ENCODE results near the gene SYCN.

Gene SYCN

DNA sequence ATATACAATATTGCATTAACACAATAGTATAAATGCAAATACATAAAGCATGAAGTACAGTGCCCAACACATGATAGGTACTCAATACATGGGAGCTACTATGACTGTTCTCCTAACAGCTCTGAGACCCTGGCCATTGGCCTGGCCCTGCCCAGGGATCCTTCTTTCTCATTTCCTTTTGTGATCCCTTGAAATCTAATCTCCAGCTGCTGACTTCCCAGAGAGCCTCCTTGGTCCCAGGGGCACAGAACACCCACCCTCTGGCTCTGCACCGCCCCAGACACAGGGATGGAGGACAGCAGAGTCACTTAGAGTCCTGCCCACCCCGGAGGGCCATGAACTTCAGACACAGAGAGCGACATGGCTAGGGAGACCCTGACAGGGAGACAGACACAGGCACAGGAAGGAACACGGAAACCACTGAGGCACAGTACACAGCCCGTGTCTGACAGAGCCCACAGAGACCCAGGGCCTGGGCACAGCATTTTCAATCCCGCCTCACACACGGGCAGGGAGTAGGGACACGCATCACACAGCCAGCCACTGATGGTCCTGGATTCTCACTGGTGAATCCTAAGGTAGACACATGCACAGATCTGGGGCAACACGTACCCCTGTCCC, 4.2 kb upstream of the SYCN start:
- Histone ChIP-seq H3K4me3 (ENCODE audit: low read depth in 1 of 5, low read length in 5 of 5) (no peak overlapping the region), H3K4me1 (ENCODE audit: control insufficient read depth in 5 of 5, insufficient read depth in 5 of 5, low read length in 5 of 5) (no peaks in the 10 kb centered on the region), H3K36me3 (ENCODE audit: control insufficient read depth in 5 of 5, insufficient read depth in 5 of 5, low read length in 5 of 5) (no peaks in the 10 kb centered on the region), H3K27me3 (ENCODE audit: control insufficient read depth in 5 of 5, insufficient read depth in 4 of 5, low read length in 5 of 5) (peaks cover 5 to 20% (median 17%) of the 10 kb centered on the region in 5 donors), H3K9me3 (ENCODE audit: control insufficient read depth in 5 of 5, low read length in 5 of 5) (no peaks in the 10 kb centered on the region), H3K9ac (ENCODE audit: low read length in 5 of 5) (no peak overlapping the region), H3K27ac (ENCODE audit: low read depth, low read length) (no peak overlapping the region)

DNA sequence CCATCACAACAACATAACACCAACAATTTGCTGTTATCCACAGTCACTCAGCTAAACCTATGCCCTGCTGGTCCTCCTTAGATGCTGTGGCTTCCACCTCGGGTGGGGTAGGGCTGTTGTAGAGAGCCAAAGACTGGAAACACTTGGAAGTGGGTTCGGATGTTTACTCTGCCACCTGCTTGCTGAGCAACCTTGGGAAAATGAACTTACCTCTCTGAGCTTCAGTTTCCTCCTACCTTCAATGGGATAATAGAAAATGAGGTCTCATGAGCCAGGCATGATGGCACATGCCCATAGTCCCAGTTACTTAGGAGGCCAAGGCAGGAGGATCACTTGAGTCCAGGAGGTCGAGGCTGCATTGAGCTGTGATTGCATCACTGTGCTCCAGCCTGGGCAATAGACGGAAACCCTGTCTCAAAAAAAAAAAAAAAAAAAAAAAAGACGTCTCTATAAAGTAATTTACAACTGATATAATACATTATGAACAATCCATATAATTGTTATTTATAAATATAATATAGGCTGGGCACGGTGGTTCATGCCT, 3.3 kb upstream of the SYCN start:
- H3K27ac ChIP-seq (ENCODE audit: low read depth, low read length), result no peak overlapping the region
- H3K4me3 ChIP-seq (ENCODE audit: low read depth in 1 of 5, low read length in 5 of 5), result no peak overlapping the region
- peaks cover 5 to 30% (median 26%) of the 10 kb centered on the region in 5 donors for H3K27me3 ChIP-seq (ENCODE audit: control insufficient read depth in 5 of 5, insufficient read depth in 4 of 5, low read length in 5 of 5)
- H3K9me3 ChIP-seq (ENCODE audit: control insufficient read depth in 5 of 5, low read length in 5 of 5), result no peaks in the 10 kb centered on the region
- no peak overlapping the region for H3K9ac ChIP-seq (ENCODE audit: low read length in 5 of 5)
- no peaks in the 10 kb centered on the region for H3K36me3 ChIP-seq (ENCODE audit: control insufficient read depth in 5 of 5, insufficient read depth in 5 of 5, low read length in 5 of 5)
- no peaks in the 10 kb centered on the region for H3K4me1 ChIP-seq (ENCODE audit: control insufficient read depth in 5 of 5, insufficient read depth in 5 of 5, low read length in 5 of 5)

DNA sequence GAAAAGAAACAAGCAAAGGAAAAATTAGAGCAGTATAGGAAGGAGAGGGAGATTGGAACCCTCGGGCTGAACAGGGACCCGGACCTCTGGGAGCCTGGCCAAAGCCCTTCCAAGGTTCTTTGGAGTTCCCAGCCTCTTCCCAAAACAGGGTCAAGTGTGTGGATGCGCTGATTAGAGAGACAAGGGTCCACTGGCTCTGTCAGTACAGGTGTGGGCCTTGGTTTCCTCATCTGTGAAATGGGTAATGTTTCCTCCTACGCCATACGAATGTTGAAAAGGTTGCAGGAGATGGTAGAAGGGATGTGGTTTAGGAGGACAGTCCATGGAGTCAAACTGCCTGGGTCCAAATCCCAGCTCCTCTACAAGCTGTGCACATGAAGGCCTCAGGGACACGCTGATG, 2.1 kb upstream of the SYCN start:
- Histone ChIP-seq H3K9me3 (ENCODE audit: control insufficient read depth in 5 of 5, low read length in 5 of 5) (no peaks in the 10 kb centered on the region), H3K27me3 (ENCODE audit: control insufficient read depth in 5 of 5, insufficient read depth in 4 of 5, low read length in 5 of 5) (peaks cover 5 to 38% (median 31%) of the 10 kb centered on the region in 5 donors), H3K4me3 (ENCODE audit: low read depth in 1 of 5, low read length in 5 of 5) (no peak overlapping the region), H3K27ac (ENCODE audit: low read depth, low read length) (no peak overlapping the region), H3K36me3 (ENCODE audit: control insufficient read depth in 5 of 5, insufficient read depth in 5 of 5, low read length in 5 of 5) (no peaks in the 10 kb centered on the region), H3K4me1 (ENCODE audit: control insufficient read depth in 5 of 5, insufficient read depth in 5 of 5, low read length in 5 of 5) (no peaks in the 10 kb centered on the region), H3K9ac (ENCODE audit: low read length in 5 of 5) (no peak overlapping the region)

DNA sequence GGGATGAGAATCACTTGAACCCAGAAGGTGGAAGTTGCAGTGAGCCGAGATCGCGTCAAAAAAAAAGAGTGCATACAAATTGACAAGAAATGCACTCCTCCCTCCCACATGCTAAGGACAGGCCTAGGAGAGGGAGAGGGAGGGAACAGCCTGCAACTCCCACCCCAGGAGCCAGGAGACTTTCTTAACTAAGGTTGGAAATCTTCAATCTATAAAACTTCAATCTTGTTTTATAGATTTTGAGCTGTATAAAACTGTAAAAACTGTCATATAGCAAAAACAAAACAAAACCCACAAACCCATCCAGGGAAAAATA, 1.3 kb upstream of the SYCN start:
- peaks cover 12 to 46% (median 38%) of the 10 kb centered on the region in 5 donors for H3K27me3 ChIP-seq (ENCODE audit: control insufficient read depth in 5 of 5, insufficient read depth in 4 of 5, low read length in 5 of 5)
- no peaks in the 10 kb centered on the region for H3K36me3 ChIP-seq (ENCODE audit: control insufficient read depth in 5 of 5, insufficient read depth in 5 of 5, low read length in 5 of 5)
- no peaks in the 10 kb centered on the region for H3K4me1 ChIP-seq (ENCODE audit: control insufficient read depth in 5 of 5, insufficient read depth in 5 of 5, low read length in 5 of 5)
- no peak overlapping the region for H3K4me3 ChIP-seq (ENCODE audit: low read depth in 1 of 5, low read length in 5 of 5)
- H3K9ac ChIP-seq (ENCODE audit: low read length in 5 of 5), result no peak overlapping the region
- no peak overlapping the region for H3K27ac ChIP-seq (ENCODE audit: low read depth, low read length)
- H3K9me3 ChIP-seq (ENCODE audit: control insufficient read depth in 5 of 5, low read length in 5 of 5), result no peaks in the 10 kb centered on the region

DNA sequence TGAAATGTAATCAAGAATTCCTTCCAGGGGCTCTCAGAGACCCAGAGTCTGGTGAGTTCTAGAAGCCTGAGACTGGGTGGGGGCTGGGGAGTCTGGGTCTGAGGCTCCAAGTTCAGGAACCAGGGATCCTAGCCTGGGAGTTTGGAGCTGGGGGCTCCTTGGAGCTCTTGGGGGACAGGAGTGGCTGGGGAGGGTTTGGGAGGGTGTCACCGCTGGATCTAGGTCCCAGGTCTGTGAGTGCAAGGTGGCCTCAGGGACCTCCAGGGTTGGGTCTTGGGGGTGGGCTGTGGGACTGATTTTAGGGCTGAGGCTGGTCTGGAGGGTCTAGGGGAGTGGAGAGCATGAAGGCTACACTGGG, 1.1 kb downstream of the SYCN start:
- H3K27ac ChIP-seq (ENCODE audit: low read depth, low read length), result no peak overlapping the region
- H3K4me1 ChIP-seq (ENCODE audit: control insufficient read depth in 5 of 5, insufficient read depth in 5 of 5, low read length in 5 of 5), result no peaks in the 10 kb centered on the region
- H3K9ac ChIP-seq (ENCODE audit: low read length in 5 of 5), result no peak overlapping the region
- H3K36me3 ChIP-seq (ENCODE audit: control insufficient read depth in 5 of 5, insufficient read depth in 5 of 5, low read length in 5 of 5), result no peaks in the 10 kb centered on the region
- peaks cover 18 to 54% (median 47%) of the 10 kb centered on the region in 5 donors for H3K27me3 ChIP-seq (ENCODE audit: control insufficient read depth in 5 of 5, insufficient read depth in 4 of 5, low read length in 5 of 5)
- H3K9me3 ChIP-seq (ENCODE audit: control insufficient read depth in 5 of 5, low read length in 5 of 5), result no peaks in the 10 kb centered on the region
- H3K4me3 ChIP-seq (ENCODE audit: low read depth in 1 of 5, low read length in 5 of 5), result no peak overlapping the region

DNA sequence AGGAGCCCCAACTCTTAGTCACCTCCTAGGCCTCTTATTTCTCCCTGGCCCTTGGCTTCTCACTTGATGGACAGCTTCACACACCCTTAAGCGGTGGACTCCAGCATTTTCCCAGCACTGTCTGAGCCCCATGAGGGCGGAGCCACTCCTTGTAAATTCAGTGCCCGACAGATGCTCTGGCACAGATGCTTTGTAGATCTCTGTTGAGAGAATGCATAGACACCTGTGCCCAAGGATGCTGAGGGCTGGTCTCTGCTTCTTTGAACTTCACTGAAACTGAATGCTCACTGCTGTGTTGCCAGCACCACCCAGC, 3.3 kb downstream of the SYCN start:
- H3K27me3 ChIP-seq (ENCODE audit: control insufficient read depth in 5 of 5, insufficient read depth in 4 of 5, low read length in 5 of 5), result peaks cover 31 to 74% (median 68%) of the 10 kb centered on the region in 5 donors
- no peak overlapping the region for H3K9ac ChIP-seq (ENCODE audit: low read length in 5 of 5)
- no peak overlapping the region for H3K4me3 ChIP-seq (ENCODE audit: low read depth in 1 of 5, low read length in 5 of 5)
- H3K27ac ChIP-seq (ENCODE audit: low read depth, low read length), result no peak overlapping the region
- peaks cover 0 to 11% (median 3%) of the 10 kb centered on the region in 5 donors for H3K4me1 ChIP-seq (ENCODE audit: control insufficient read depth in 5 of 5, insufficient read depth in 5 of 5, low read length in 5 of 5)
- no peaks in the 10 kb centered on the region for H3K9me3 ChIP-seq (ENCODE audit: control insufficient read depth in 5 of 5, low read length in 5 of 5)
- H3K36me3 ChIP-seq (ENCODE audit: control insufficient read depth in 5 of 5, insufficient read depth in 5 of 5, low read length in 5 of 5), result no peaks in the 10 kb centered on the region

DNA sequence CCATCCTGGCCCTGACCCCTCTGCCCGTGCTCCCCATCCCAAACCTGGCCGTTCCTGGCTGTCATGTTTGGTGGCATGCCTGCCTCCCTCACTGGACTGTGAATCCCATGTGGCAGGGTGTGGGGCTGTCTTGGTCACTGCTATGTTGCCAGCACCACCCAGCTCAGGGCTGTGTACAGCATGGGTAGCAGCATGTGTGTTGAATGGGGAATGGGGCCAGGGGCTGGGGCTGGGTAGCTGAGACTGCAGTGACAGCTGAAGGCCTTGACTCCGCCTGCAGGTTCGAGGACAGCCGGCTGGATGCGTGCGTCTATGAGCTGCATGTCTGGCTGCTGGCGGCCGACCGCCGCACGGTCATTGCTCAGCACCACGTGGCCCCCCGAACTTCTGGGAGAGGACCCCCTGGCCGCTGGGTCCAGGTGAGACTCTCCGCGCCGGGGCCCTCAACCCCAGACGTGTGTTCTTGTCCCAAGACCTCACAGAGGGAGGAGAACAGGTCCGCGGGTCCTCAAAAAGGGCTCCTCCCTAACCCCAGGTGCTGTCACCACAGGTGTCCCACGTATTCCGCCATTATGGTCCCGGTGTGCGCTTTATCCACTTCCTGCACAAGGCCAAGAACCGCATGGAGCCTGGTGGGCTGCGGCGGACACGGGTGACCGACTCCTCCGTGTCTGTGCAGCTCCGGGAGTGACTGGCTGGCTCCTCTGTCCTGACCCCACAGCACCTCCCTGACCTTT, 3.8 kb downstream of the SYCN start:
- Histone ChIP-seq H3K4me3 (ENCODE audit: low read depth in 1 of 5, low read length in 5 of 5) (no peak overlapping the region), H3K9me3 (ENCODE audit: control insufficient read depth in 5 of 5, low read length in 5 of 5) (no peaks in the 10 kb centered on the region), H3K36me3 (ENCODE audit: control insufficient read depth in 5 of 5, insufficient read depth in 5 of 5, low read length in 5 of 5) (no peaks in the 10 kb centered on the region), H3K27ac (ENCODE audit: low read depth, low read length) (no peak overlapping the region), H3K4me1 (ENCODE audit: control insufficient read depth in 5 of 5, insufficient read depth in 5 of 5, low read length in 5 of 5) (peaks cover 0 to 11% (median 3%) of the 10 kb centered on the region in 5 donors), H3K9ac (ENCODE audit: low read length in 5 of 5) (no peak overlapping the region), H3K27me3 (ENCODE audit: control insufficient read depth in 5 of 5, insufficient read depth in 4 of 5, low read length in 5 of 5) (peaks cover 33 to 79% (median 73%) of the 10 kb centered on the region in 5 donors)

DNA sequence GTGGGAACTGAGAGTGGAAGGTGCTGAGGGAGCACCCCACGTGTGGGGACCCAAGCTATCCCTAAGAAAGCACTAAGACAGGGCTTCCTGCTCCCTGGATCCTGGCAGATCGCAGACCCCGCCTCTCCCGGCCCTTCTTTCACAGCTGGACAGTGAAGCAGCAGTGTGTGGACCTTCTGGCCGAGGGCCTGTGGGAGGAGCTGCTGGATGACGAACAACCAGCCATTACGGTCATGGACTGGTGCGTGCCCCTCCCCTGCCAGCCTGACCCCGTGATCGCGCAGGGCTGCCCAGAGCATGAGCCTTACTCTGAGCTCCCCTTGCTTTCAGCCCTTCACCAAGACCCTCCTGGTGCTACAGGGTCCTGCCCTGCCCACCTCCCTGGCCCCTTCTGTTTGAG, 5.0 kb downstream of the SYCN start:
- H3K27me3 ChIP-seq (ENCODE audit: control insufficient read depth in 5 of 5, insufficient read depth in 4 of 5, low read length in 5 of 5), result peaks cover 36 to 75% (median 73%) of the 10 kb centered on the region in 5 donors
- no peaks in the 10 kb centered on the region for H3K9me3 ChIP-seq (ENCODE audit: control insufficient read depth in 5 of 5, low read length in 5 of 5)
- no peaks in the 10 kb centered on the region for H3K36me3 ChIP-seq (ENCODE audit: control insufficient read depth in 5 of 5, insufficient read depth in 5 of 5, low read length in 5 of 5)
- H3K4me1 ChIP-seq (ENCODE audit: control insufficient read depth in 5 of 5, insufficient read depth in 5 of 5, low read length in 5 of 5), result peaks cover 0 to 11% (median 3%) of the 10 kb centered on the region in 5 donors
- H3K9ac ChIP-seq (ENCODE audit: low read length in 5 of 5), result no peak overlapping the region
- no peak overlapping the region for H3K27ac ChIP-seq (ENCODE audit: low read depth, low read length)
- H3K4me3 ChIP-seq (ENCODE audit: low read depth in 1 of 5, low read length in 5 of 5), result no peak overlapping the region

DNA sequence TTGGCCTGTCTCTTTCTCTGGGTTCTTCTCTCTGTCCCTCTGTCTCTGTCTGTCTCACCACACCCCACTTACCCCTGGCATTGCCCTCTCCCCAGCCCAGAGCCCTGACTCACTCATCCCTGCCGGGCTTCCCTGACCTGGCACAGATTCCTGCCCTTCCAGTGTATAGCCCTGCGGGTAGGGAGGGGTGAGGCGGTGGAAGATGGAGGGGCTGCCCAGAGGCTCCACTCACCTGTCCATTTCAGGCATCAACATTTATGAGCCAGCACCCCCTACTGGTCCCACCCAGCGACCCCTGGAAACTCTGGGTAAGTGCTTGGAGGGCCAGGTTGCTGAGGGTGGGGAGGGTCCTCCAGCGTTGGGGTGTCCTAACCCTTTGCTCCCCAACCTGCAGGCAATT, 6.3 kb downstream of the SYCN start:
- Histone ChIP-seq H3K9ac (ENCODE audit: low read length in 5 of 5) (no peak overlapping the region), H3K4me1 (ENCODE audit: control insufficient read depth in 5 of 5, insufficient read depth in 5 of 5, low read length in 5 of 5) (peaks cover 0 to 11% (median 3%) of the 10 kb centered on the region in 5 donors), H3K9me3 (ENCODE audit: control insufficient read depth in 5 of 5, low read length in 5 of 5) (no peaks in the 10 kb centered on the region), H3K36me3 (ENCODE audit: control insufficient read depth in 5 of 5, insufficient read depth in 5 of 5, low read length in 5 of 5) (no peaks in the 10 kb centered on the region), H3K4me3 (ENCODE audit: low read depth in 1 of 5, low read length in 5 of 5) (no peak overlapping the region), H3K27ac (ENCODE audit: low read depth, low read length) (no peak overlapping the region), H3K27me3 (ENCODE audit: control insufficient read depth in 5 of 5, insufficient read depth in 4 of 5, low read length in 5 of 5) (peaks cover 32 to 65% (median 61%) of the 10 kb centered on the region in 5 donors)

DNA sequence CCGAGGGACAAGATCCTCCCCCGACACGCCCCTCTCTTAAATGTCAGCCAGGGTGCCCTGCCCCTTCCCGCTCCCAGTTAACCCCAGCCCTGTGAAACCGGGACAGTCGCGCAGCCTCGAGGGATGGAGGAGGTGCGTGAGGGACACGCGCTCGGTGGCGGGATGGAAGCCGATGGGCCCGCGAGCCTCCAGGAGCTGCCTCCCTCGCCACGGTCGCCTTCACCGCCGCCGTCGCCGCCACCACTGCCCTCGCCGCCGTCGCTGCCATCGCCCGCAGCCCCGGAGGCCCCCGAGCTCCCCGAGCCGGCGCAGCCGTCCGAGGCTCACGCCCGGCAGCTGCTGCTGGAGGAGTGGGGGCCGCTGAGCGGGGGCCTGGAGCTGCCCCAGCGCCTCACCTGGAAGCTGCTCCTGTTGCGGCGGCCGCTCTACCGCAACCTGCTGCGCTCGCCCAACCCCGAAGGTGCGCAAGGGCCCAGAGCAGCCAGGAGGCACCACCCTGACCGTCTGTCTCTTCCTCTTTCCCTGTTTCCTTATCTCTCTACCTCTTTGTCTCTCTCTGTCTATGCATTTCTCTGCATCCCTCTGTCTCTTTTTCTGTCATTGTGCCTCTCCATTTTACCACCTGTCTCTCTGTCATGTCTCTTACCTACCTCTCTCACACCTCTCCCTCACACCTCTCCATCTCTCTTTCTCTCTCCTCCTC, 7.1 kb downstream of the SYCN start, which contains the start of gene NCCRP1:
TSS of gene NCCRP1 (plus strand) at position 105 of the 703 bp plus-strand sequence. CDS start at position 124, 19 bp downstream.
- Histone ChIP-seq H3K4me3 (ENCODE audit: low read depth in 1 of 5, low read length in 5 of 5) (no peak within 1 kb of the TSS), H3K9ac (ENCODE audit: low read length in 5 of 5) (no peak within 1 kb of the TSS), H3K4me1 (ENCODE audit: control insufficient read depth in 5 of 5, insufficient read depth in 5 of 5, low read length in 5 of 5) (peaks cover 0 to 11% (median 3%) of the 10 kb centered on the region in 5 donors), H3K9me3 (ENCODE audit: control insufficient read depth in 5 of 5, low read length in 5 of 5) (no peaks in the 10 kb centered on the region), H3K27me3 (ENCODE audit: control insufficient read depth in 5 of 5, insufficient read depth in 4 of 5, low read length in 5 of 5) (peaks cover 32 to 60% (median 57%) of the 10 kb centered on the region in 5 donors), H3K27ac (ENCODE audit: low read depth, low read length) (no peak within 1 kb of the TSS), H3K36me3 (ENCODE audit: control insufficient read depth in 5 of 5, insufficient read depth in 5 of 5, low read length in 5 of 5) (no peaks in the 10 kb centered on the region)

Data from subcutaneous abdominal adipose tissue (tissue), 5 donors.